ENCODE data around the gene MYOG. TPM values are rescaled to one million over a fixed set of nuclear protein-coding genes. Genes with fewer than 3 reads are reported as not detected.

Gene MYOG
- total RNA-seq, 2 experiments from 2014 or later: not detected

DNA sequence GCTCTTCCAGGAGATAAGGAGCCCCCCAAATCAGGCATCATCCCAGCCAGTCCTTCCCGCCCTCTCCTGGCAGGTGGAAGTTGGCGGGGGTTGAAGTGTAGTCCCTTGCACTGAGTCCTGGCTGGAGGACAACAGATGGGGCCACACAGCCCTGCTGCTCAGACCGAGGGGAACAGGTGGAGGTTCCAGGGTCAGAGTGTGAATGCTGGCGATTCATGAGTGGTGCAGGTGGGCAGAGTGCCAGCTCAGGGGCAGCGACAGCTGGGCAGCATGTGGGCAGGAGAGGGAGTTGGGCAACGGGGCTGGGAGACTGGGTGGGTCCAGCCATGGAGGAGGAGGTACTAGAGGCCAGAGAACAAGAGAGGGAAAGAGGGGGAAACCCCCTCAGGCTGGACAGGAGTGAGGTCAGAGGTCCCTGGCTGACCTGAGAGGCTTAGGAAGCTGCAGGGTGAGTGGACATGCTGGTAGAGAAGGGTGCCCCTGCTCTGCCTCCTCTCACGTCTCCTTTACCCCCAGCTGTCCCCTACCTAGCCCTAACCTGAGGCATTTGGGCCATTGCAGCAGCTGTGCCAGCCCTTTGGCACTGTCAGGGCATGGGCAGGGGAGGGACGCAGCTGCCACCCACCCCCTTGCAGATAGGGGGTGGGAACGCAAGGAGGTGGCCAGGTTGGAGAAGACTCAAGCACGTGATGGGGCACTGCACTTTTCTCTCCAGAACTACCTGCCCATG is 30.4 kb upstream of the MYOG start:
- H3K4me3 Mint-ChIP-seq: no peak overlapping the region
- ATAC-seq: no peak
- no peaks in the 10 kb centered on the region for H3K4me1 Mint-ChIP-seq (ENCODE audit: low read depth)
- H3K9me3 Mint-ChIP-seq: no peaks in the 10 kb centered on the region
- H3K27ac Mint-ChIP-seq: no peak overlapping the region
- ChIA-PET CTCF (no interaction called here), POLR2A (no interaction called here)
- intact Hi-C loops (cut with micrococcal nuclease): loop anchor here (5.0 kb wide), 1 partner anchor 101 kb away; no protein-coding TSS in a partner anchor
- H3K27me3 Mint-ChIP-seq: peaks cover 26% of the 10 kb centered on the region
- no peak for DNase-seq
- TF ChIP-seq CTCF (IDR thresholded peaks at IDR 0.05): no peak
- no peaks in the 10 kb centered on the region for H3K36me3 Mint-ChIP-seq (ENCODE audit: low read depth)

DNA sequence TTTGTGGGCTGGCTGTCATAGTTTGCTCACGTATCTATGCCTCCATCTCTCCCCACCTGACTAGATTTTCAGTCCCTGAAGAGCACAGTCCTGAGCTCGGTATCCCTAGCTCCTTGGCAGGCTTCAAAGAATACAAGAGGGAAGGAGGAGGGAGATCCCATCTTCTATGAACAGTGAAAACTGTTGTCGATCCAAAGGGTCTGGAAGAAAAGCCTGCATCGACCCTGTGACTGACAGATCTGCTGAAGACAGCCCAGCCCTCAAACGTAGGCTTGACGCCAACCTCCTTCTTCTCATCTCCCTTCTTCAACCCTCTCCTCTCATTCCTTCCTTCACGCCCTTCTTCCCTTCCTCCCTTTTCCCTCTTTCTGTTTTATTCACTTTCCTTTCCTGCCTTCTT is 28.4 kb upstream of the MYOG start:
- intact Hi-C loops (cut with micrococcal nuclease): no loop called here
- H3K36me3 Mint-ChIP-seq (ENCODE audit: low read depth): no peaks in the 10 kb centered on the region
- H3K27ac Mint-ChIP-seq: no peak overlapping the region
- ChIA-PET CTCF (no interaction called here), POLR2A (no interaction called here)
- H3K4me1 Mint-ChIP-seq (ENCODE audit: low read depth): no peaks in the 10 kb centered on the region
- DNase-seq: no peak
- ATAC-seq: no peak
- H3K27me3 Mint-ChIP-seq: peaks cover 34% of the 10 kb centered on the region
- H3K4me3 Mint-ChIP-seq: no peak overlapping the region
- H3K9me3 Mint-ChIP-seq: no peaks in the 10 kb centered on the region
- TF ChIP-seq CTCF (IDR thresholded peaks at IDR 0.05): no peak

DNA sequence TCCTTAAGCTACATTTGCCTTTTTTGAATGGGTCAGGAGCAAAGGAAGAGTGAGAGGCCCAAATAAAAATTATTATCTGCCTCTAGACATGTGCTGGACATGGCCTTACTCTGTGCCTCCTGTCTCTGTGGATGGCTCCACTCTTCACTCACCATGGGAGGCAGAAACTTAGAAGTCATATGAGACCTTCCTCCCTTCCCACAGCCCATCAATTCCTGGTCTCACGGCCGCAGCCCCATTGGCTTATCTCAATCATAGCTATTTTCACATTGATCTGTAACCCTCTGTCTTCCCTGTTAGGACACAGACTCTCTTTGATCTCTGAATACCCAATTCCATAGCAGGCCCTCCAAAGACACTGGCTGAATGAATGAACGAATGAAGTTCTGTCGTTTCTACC is 27.5 kb upstream of the MYOG start:
- no peaks in the 10 kb centered on the region for H3K9me3 Mint-ChIP-seq
- no peaks in the 10 kb centered on the region for H3K36me3 Mint-ChIP-seq (ENCODE audit: low read depth)
- H3K4me1 Mint-ChIP-seq (ENCODE audit: low read depth): no peaks in the 10 kb centered on the region
- ChIA-PET CTCF (no interaction called here), POLR2A (no interaction called here)
- H3K27ac Mint-ChIP-seq: no peak overlapping the region
- no peak overlapping the region for H3K4me3 Mint-ChIP-seq
- ATAC-seq (no peak), DNase-seq (no peak)
- intact Hi-C loops (cut with micrococcal nuclease): no loop called here
- peaks cover 36% of the 10 kb centered on the region for H3K27me3 Mint-ChIP-seq
- no peak for TF ChIP-seq CTCF (IDR thresholded peaks at IDR 0.05)

DNA sequence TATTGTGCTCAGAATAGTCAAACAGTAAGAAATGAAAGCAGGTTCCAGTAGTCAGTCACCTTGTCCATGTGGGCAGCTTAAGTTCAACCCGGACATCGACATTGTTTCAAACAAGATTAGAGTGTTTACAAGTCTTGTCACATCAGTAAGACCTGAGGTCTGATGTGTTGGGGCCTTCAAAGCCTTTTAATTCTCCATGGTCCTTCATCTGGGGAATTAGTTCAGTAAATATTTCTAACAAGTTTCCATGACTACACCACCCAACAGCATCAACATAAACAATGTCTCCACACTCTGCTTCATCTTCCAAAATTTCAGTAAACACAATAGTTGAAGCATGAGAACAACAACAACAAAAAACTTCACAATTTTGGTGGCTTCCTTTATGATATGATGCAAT is 26.7 kb upstream of the MYOG start:
- ATAC-seq (no peak), DNase-seq (no peak)
- ChIA-PET POLR2A (no interaction called here), CTCF (no interaction called here)
- intact Hi-C loops (cut with micrococcal nuclease): no loop called here
- Mint-ChIP-seq H3K9me3 (no peaks in the 10 kb centered on the region), H3K27me3 (peaks cover 39% of the 10 kb centered on the region), H3K27ac (no peak overlapping the region), H3K36me3 (ENCODE audit: low read depth) (no peaks in the 10 kb centered on the region), H3K4me3 (no peak overlapping the region), H3K4me1 (ENCODE audit: low read depth) (no peaks in the 10 kb centered on the region)
- TF ChIP-seq CTCF (IDR thresholded peaks at IDR 0.05): no peak

GRCh38 chr1:203104789-203105390 is 19.1 kb upstream of the MYOG start:
- ATAC-seq (no peak), DNase-seq (no peak)
- CTCF ChIA-PET: no interaction called here
- Mint-ChIP-seq H3K4me3 (no peak overlapping the region), H3K27me3 (peaks cover 40% of the 10 kb centered on the region), H3K27ac (no peak overlapping the region), H3K4me1 (ENCODE audit: low read depth) (no peaks in the 10 kb centered on the region), H3K36me3 (ENCODE audit: low read depth) (no peaks in the 10 kb centered on the region), H3K9me3 (no peaks in the 10 kb centered on the region)
- POLR2A ChIA-PET: no interaction called here
- no peak for TF ChIP-seq CTCF (IDR thresholded peaks at IDR 0.05)
- intact Hi-C loops (cut with micrococcal nuclease): no loop called here
